Activated T-cell treated with anti-CD3 and anti-CD28 coated beads, Interleukin-2, amount 50 U/mL, for 72 hours (primary cell): ENCODE data around the gene GABBR1. TPM values are rescaled to one million over a fixed set of nuclear protein-coding genes. Genes with fewer than 3 reads are reported as not detected.

Source experiments
- ATAC-seq, 2 donors: fragments of 150-1000 bp; cut with Tn5 transposase; replicated peaks in 1 of 2; 2 replicates each; pipeline ENCODE4 v1.10.0; 2021; ENCODE audit warnings: moderate library complexity in 2 of 2, mild to moderate bottlenecking in 1 of 2
- DNase-seq, 2 donors: peaks; one replicate each; pipeline ENCODE4 v3.0.0; 2021 to 2022; ENCODE audit warnings: mixed read lengths in 1 of 2
- H3K27ac Mint-ChIP-seq: one replicate; pipeline ENCODE4 v1.8.0; 2022; ENCODE audit warnings: mild to moderate bottlenecking, moderate library complexity, mixed read lengths
- H3K27me3 Mint-ChIP-seq: one replicate; pipeline ENCODE4 v1.8.0; 2022; ENCODE audit warnings: low read depth, mixed read lengths
- H3K36me3 Mint-ChIP-seq, 2 donors: one replicate each; pipeline ENCODE4 v1.8.0; 2022; ENCODE audit warnings: mixed read lengths in 2 of 2, mild to moderate bottlenecking in 1 of 2; ENCODE audit not compliant: insufficient read depth in 2 of 2
- H3K4me1 Mint-ChIP-seq: one replicate; pipeline ENCODE4 v1.8.0; 2022; ENCODE audit warnings: low read depth, mixed read lengths
- H3K4me3 Mint-ChIP-seq, 2 donors: one replicate each; pipeline ENCODE4 v1.8.0; 2022; ENCODE audit warnings: mild to moderate bottlenecking in 2 of 2, mixed read lengths in 2 of 2, moderate library complexity in 2 of 2
- H3K9me3 Mint-ChIP-seq, 2 donors: one replicate each; pipeline ENCODE4 v1.8.0; 2022; ENCODE audit warnings: mixed read lengths in 2 of 2
- total RNA-seq, 2 donors: library from RNA; stranded (reverse); gene quantifications; one replicate each; pipeline ENCODE4 v1.2.3, GENCODE V29; 2022

The GABBR1 gene
- total RNA-seq, 2 donors from 2014 or later, result 21.7 to 26.6 TPM

GRCh38 chr6:29647927-29648642 lies 15.1 kb upstream of the GABBR1 start:
- no peak overlapping the region for H3K27ac Mint-ChIP-seq
- no peaks in the 10 kb centered on the region for H3K36me3 Mint-ChIP-seq
- H3K4me1 Mint-ChIP-seq, result peaks cover 19% of the 10 kb centered on the region
- no peak for DNase-seq
- no peak for ATAC-seq
- no peak overlapping the region for H3K4me3 Mint-ChIP-seq
- no peaks in the 10 kb centered on the region for H3K9me3 Mint-ChIP-seq
- no peaks in the 10 kb centered on the region for H3K27me3 Mint-ChIP-seq

- Mint-ChIP-seq H3K36me3 (no peaks in the 10 kb centered on the region), H3K27me3 (no peaks in the 10 kb centered on the region), H3K4me3 (peak overlapping the region; percentile 23 to 42), H3K9me3 (no peaks in the 10 kb centered on the region), H3K4me1 (peaks cover 19% of the 10 kb centered on the region), H3K27ac (peak overlapping the region; percentile 54)
- ATAC-seq (peak; percentile 84 to 85), DNase-seq (no peak)
These were observed 8.6 kb upstream of the GABBR1 start for GRCh38 chr6:29641430-29642148.

DNA sequence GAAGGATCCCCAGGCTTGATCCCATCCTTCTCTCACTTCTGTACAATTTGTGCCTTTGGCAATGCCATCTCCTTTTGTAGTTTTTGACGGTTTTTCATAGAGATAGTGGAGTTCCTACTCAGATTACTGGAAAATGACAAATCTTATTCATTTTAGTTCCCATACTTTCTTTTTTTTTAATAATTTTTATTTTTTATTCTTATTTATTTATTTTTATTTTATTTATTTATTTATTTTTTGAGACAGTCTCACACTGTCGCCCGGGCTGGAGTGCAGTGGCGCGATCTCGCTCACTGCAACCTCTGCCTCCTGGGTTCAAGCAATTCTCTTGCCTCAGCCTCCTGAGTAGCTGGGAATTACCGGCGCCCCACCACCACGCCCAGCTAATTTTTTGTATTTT lies 4.3 kb upstream of the GABBR1 start:
- ATAC-seq (no peak), DNase-seq (no peak)
- H3K9me3 Mint-ChIP-seq, result no peaks in the 10 kb centered on the region
- H3K27ac Mint-ChIP-seq, result no peak overlapping the region
- H3K27me3 Mint-ChIP-seq, result no peaks in the 10 kb centered on the region
- no peak overlapping the region for H3K4me3 Mint-ChIP-seq
- H3K4me1 Mint-ChIP-seq, result peaks cover 23% of the 10 kb centered on the region
- H3K36me3 Mint-ChIP-seq, result no peaks in the 10 kb centered on the region

- Mint-ChIP-seq H3K36me3 (peaks cover 3 to 5% of the 10 kb centered on the region in 2 donors), H3K27ac (peak overlapping the region; percentile 0), H3K4me1 (peaks cover 49% of the 10 kb centered on the region), H3K9me3 (no peaks in the 10 kb centered on the region), H3K27me3 (peaks cover 13% of the 10 kb centered on the region), H3K4me3 (peak overlapping the region; percentile 71 to 83)
- no peak for ATAC-seq
- DNase-seq, result no peak
These were observed 537 bp upstream of the GABBR1 start for GRCh38 chr6:29633534-29633905.

DNA sequence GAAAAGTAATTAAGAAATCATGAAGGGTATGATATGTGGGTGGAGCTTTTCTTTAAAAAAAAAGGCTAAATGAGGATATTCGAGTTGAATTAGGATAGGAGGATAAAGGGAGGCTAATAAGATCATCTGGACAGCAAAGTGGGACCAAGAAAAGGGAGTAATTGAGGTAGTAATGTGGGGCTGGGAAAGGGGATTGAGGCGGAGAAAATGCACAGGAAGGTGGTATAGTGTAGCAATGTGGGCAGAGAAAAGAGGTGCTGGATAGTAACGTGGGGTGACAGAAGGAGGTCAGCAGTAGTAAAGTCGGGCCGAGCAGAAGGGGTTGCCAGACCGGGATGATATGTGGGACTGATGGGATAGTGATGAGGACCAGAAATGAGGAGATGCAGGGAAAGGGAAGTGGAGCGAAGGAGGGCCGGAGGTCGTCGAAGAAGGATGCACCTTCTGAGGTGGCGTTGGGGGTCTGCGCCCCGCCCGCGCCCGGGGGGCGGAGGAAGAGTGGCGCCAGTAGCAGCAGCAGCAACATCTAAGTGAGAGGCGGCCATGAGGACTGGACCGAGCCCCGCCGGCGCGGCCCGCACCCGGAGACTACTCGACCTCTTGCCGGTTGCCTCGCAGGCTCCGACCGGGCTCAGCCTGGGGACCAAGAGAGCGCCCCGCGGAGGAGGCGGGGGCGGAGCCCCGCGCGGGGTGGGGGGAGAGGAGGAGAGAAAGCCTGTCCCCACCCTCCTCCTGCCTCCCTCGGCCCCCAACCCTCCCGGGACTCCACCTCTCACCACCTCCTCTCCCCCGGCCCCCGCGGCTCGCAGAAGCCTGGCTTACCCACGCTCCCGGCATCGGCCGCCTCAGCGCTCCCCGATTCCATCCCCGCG lies 887 bp downstream of the GABBR1 start:
- Mint-ChIP-seq H3K4me3 (peak overlapping the region; percentile 83 to 92), H3K36me3 (peaks cover 3 to 5% of the 10 kb centered on the region in 2 donors), H3K27me3 (peaks cover 13% of the 10 kb centered on the region), H3K9me3 (no peaks in the 10 kb centered on the region), H3K4me1 (peaks cover 55% of the 10 kb centered on the region), H3K27ac (peak overlapping the region; percentile 55)
- ATAC-seq (peak; percentile 50 to 57), DNase-seq (peak; percentile 62 to 71)

DNA sequence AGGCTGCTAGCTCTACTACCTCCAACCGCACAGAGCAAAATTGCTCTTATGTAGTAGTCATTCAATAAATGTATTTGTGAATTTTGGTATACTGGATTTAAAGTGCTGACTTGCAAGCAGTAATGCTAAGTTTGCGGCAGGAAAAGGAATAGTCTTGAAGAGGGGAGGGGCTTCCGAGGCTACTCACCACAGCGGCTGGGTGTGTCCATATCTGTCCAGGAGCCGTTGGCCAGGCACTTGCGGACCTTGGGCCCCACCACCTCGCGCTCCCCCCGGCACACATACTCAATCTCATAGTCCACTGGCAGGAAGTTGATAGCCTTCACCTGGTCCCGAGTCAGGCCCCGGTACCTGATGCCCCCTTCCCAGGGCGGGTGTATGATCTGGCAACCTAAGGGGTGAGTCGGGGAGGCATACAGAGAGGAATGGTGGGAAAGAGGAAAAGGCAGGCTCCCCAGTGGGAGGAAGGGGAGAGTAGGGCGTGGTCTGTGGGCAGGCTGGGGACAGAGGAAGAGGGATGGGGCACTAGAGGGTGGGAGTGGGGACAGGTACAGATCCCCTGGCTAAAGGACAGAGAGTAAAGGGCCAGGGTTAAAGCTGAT lies 1.7 kb downstream of the GABBR1 start:
- H3K27me3 Mint-ChIP-seq, result peaks cover 21% of the 10 kb centered on the region
- peaks cover 55% of the 10 kb centered on the region for H3K4me1 Mint-ChIP-seq
- H3K27ac Mint-ChIP-seq, result no peak overlapping the region
- DNase-seq (no peak), ATAC-seq (no peak)
- no peaks in the 10 kb centered on the region for H3K9me3 Mint-ChIP-seq
- peak overlapping the region; percentile 83 to 92 for H3K4me3 Mint-ChIP-seq
- H3K36me3 Mint-ChIP-seq, result peaks cover 3 to 5% of the 10 kb centered on the region in 2 donors

DNA sequence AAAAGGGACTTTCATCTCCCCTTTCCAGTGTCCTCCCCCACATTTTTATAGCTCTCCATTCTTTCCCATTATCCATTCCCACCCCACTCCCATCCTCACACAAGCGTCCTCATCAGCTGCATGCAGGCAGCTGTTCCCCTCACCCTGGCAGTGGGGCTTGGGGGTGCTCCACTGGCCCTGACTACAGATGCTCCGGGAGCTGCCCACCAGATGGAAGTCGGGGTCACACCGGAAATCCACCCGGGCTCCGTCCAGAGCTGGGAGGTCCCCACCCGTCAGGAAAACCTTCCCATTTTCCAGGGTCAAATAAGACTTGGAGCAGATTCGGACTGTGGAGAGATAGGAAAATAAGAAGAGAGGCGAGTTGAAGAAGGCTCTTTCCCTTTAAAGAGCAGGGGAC lies 2.7 kb downstream of the GABBR1 start:
- ATAC-seq, result no peak
- Mint-ChIP-seq H3K4me3 (peak overlapping the region in 1 of 2 donors; percentile 11), H3K27me3 (peaks cover 23% of the 10 kb centered on the region), H3K27ac (no peak overlapping the region), H3K4me1 (peaks cover 55% of the 10 kb centered on the region), H3K9me3 (no peaks in the 10 kb centered on the region), H3K36me3 (peaks cover 3 to 5% of the 10 kb centered on the region in 2 donors)
- DNase-seq, result no peak

DNA sequence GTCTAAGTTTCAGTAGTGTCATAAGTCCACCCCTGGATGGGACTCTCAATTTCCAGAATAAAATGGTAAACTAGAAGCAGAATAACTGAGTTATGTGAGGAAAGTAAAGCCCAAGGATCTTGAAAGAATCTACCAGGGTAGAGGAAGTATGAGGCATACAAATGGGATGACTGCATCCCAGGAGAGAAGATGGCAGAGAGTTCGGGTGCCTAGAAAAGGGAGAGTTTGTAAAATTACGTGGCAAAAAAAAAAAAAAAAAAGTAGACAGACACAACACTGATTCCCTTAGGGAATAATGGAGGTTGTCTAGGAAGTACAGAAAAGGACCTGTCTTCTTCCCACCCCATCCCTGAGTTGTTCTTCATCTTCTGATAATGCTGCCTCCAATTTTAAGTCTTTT lies 3.4 kb downstream of the GABBR1 start:
- Mint-ChIP-seq H3K4me1 (peaks cover 55% of the 10 kb centered on the region), H3K4me3 (peak overlapping the region; percentile 89 to 93), H3K36me3 (peaks cover 3 to 5% of the 10 kb centered on the region in 2 donors), H3K27me3 (peaks cover 23% of the 10 kb centered on the region), H3K27ac (no peak overlapping the region), H3K9me3 (no peaks in the 10 kb centered on the region)
- ATAC-seq (no peak), DNase-seq (no peak)

- H3K36me3 Mint-ChIP-seq, result peaks cover 3 to 5% of the 10 kb centered on the region in 2 donors
- peak overlapping the region; percentile 89 to 93 for H3K4me3 Mint-ChIP-seq
- H3K9me3 Mint-ChIP-seq, result no peaks in the 10 kb centered on the region
- H3K27ac Mint-ChIP-seq, result peak overlapping the region; percentile 54
- peaks cover 46% of the 10 kb centered on the region for H3K4me1 Mint-ChIP-seq
- ATAC-seq (peak; percentile 57 to 61), DNase-seq (peak; percentile 68 to 71)
- peaks cover 23% of the 10 kb centered on the region for H3K27me3 Mint-ChIP-seq
These were observed 4.3 kb downstream of the GABBR1 start for GRCh38 chr6:29628419-29629281.

GRCh38 chr6:29627755-29628418 lies 5.1 kb downstream of the GABBR1 start:
- Mint-ChIP-seq H3K4me3 (peak overlapping the region; percentile 89 to 93), H3K4me1 (peaks cover 40% of the 10 kb centered on the region), H3K9me3 (no peaks in the 10 kb centered on the region), H3K27ac (peak overlapping the region; percentile 54), H3K36me3 (peaks cover 3 to 5% of the 10 kb centered on the region in 2 donors), H3K27me3 (peaks cover 23% of the 10 kb centered on the region)
- DNase-seq, result peak; percentile 33 to 41
- peak; percentile 13 to 35 for ATAC-seq

DNA sequence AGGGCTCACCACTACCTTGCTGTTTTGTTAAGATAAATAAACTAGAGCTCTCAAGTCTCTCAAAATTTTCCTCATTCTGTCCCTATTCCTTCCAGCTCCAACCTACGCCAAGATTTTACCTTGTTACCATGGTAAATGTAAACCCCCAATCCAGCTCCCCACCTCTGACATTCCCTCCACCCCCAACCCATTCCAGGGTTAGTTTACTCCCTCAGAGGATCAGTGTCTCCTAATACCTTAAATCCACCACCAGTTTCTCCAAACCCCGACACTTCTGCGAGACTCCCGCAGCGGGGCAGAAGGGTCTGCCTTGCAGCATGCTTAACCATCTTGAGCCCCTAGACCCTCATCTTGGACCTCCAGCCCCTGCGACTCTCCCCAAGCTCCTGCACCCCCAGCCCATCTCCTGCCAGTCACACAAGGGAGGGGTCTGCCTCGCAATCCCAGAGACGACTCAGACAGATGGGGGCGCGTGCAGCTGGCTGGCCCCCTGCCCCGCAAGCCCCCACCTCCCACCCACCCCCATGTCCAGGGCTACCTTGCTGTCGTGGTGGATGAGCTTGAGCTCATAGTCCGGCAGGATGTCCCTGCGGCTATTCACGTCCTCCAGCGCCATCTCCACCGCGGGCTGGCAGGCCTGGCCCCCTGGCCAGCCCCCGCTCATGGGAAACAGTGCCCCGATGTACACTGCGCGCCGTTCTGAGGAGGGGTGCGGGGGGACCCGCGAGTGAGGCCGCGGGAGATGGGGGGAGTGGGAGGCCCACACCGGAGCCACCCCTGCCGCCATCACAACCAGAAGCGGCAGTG lies 5.8 kb downstream of the GABBR1 start:
- peak overlapping the region; percentile 65 to 93 for H3K4me3 Mint-ChIP-seq
- peaks cover 40% of the 10 kb centered on the region for H3K4me1 Mint-ChIP-seq
- no peaks in the 10 kb centered on the region for H3K9me3 Mint-ChIP-seq
- peak overlapping the region; percentile 16 for H3K27ac Mint-ChIP-seq
- ATAC-seq, result no peak
- no peak for DNase-seq
- H3K27me3 Mint-ChIP-seq, result peaks cover 23% of the 10 kb centered on the region
- H3K36me3 Mint-ChIP-seq, result peaks cover 3 to 5% of the 10 kb centered on the region in 2 donors
